Endothelial cell of umbilical vein (primary cell): ENCODE measurements around the gene GATAD1. TPM values are rescaled to one million over a fixed set of nuclear protein-coding genes. Genes with fewer than 3 reads are reported as not detected.

Experiments used
- BruUV-seq: library from RNA; stranded (reverse); fragments of 400-500 nt; replicated peaks from 2 replicates; lab custom pipeline; 2021; lab: Mats Ljungman, UMichigan
- CTCF ChIA-PET: fragments of 300-600, 350-600 bp; sonication (Branson Sonifier 250); formaldehyde crosslinking; loops from one replicate; lab custom pipeline; 2021; ENCODE audit warnings: antibody characterized with exemption, inconsistent platforms; lab: Charles Lee
- POLR2A ChIA-PET: fragments of 300-600, 350-600 bp; sonication (Branson Sonifier 250); formaldehyde crosslinking; loops from one replicate; lab custom pipeline; 2021; ENCODE audit warnings: antibody characterized with exemption, inconsistent platforms; lab: Charles Lee
- DNase-seq: peaks from one replicate; pipeline ENCODE4 v3.0.0-alpha.2; 2011; ENCODE audit warnings: low read depth, low spot score
- FAIRE-seq: peaks from 2 replicates; lab custom pipeline; 2011; peaks lifted over from hg19 to GRCh38; lab: Jason Lieb, UNC
- H2AFZ ChIP-seq: 2 replicates; pipeline ENCODE4 v1.6.0; 2012; ENCODE audit warnings: low read depth, low read length, control low read depth, inconsistent platforms
- H3K27ac ChIP-seq: 2 replicates; pipeline ENCODE4 v1.5.1; 2011; ENCODE audit warnings: low read depth, mild to moderate bottlenecking, control low read depth, low read length, moderate library complexity; ENCODE audit not compliant: insufficient read depth
- H3K27me3 ChIP-seq, 2 experiments: 2 replicates each; pipeline versions ENCODE4 v1.6.0 to v1.6.1; 2011; ENCODE audit warnings: low read length in 2 of 2, mixed read lengths in 1 of 2; ENCODE audit not compliant: control insufficient read depth in 2 of 2, insufficient read depth in 2 of 2
- H3K36me3 ChIP-seq, 2 experiments: 2 replicates in 1 of 2; 3 replicates in 1 of 2; pipeline ENCODE4 v1.5.1; 2011; ENCODE audit warnings: low read length in 2 of 2, mild to moderate bottlenecking in 1 of 2, moderate library complexity in 1 of 2; ENCODE audit not compliant: control insufficient read depth in 2 of 2, insufficient read depth in 2 of 2; ENCODE audit errors: extremely low read depth in 1 of 2
- H3K4me1 ChIP-seq: 3 replicates; pipeline ENCODE4 v1.5.1; 2011; ENCODE audit warnings: mild to moderate bottlenecking, low read length; ENCODE audit not compliant: control insufficient read depth, insufficient read depth; ENCODE audit errors: extremely low read depth
- H3K4me2 ChIP-seq: 2 replicates; pipeline ENCODE4 v1.6.1; 2011; ENCODE audit warnings: low read length, control low read depth, mixed read lengths; ENCODE audit not compliant: insufficient read depth
- H3K4me3 ChIP-seq, 3 experiments: fragments of 200-600 bp in 1 of 3; sonication (generic), shearing (Covaris generic) in 1 of 3; replicated peaks in 1 of 3; 2 replicates each; pipeline ENCODE4 v1.5.1; 2011 to 2016; ENCODE audit warnings: control low read depth in 3 of 3, low read length in 3 of 3, mild to moderate bottlenecking in 2 of 3, inconsistent platforms in 1 of 3, low read depth in 1 of 3, moderate library complexity in 1 of 3; ENCODE audit not compliant: insufficient read depth in 1 of 3
- H3K79me2 ChIP-seq: 2 replicates; pipeline ENCODE4 v1.6.0; 2012; ENCODE audit warnings: low read length, inconsistent platforms; ENCODE audit not compliant: control insufficient read depth, insufficient read depth
- H3K9ac ChIP-seq: replicated peaks from 2 replicates; pipeline ENCODE3; 2011; ENCODE audit warnings: low read length, control low read depth; ENCODE audit not compliant: insufficient read depth; ENCODE audit errors: extremely low read depth
- H3K9me1 ChIP-seq: replicated peaks from 3 replicates; pipeline ENCODE4 v1.6.0; 2011; ENCODE audit warnings: mild to moderate bottlenecking, low read length; ENCODE audit not compliant: control insufficient read depth, insufficient read depth; ENCODE audit errors: extremely low read depth
- H3K9me3 ChIP-seq: replicated peaks from 2 replicates; pipeline ENCODE4 v1.5.1; 2012; ENCODE audit warnings: low read length, inconsistent platforms; ENCODE audit not compliant: control insufficient read depth, insufficient read depth
- H4K20me1 ChIP-seq: replicated peaks from 2 replicates; pipeline ENCODE3; 2011; ENCODE audit warnings: mild to moderate bottlenecking, low read length; ENCODE audit not compliant: control insufficient read depth, insufficient read depth; ENCODE audit errors: extremely low read depth
- CTCF ChIP-seq, 2 donors: IDR thresholded peaks; 1 replicate in 1 of 2; 2 replicates in 1 of 2; pipeline ENCODE4 v1.5.1; 2011; ENCODE audit warnings: low read length in 2 of 2, mild to moderate bottlenecking in 2 of 2, moderate library complexity in 2 of 2, control low read depth in 1 of 2, inconsistent platforms in 1 of 2, low read depth in 1 of 2; ENCODE audit not compliant: insufficient read depth in 1 of 2; ENCODE audit errors: extremely low read depth in 1 of 2
- EZH2 ChIP-seq: IDR thresholded peaks from 2 replicates; pipeline ENCODE4 v1.6.1; 2012; ENCODE audit warnings: borderline replicate concordance, low read depth, mild to moderate bottlenecking, moderate library complexity, low read length, inconsistent platforms; ENCODE audit not compliant: severe bottlenecking
- FOS ChIP-seq: IDR thresholded peaks from 2 replicates; pipeline ENCODE4 v1.6.1; 2011; ENCODE audit warnings: mild to moderate bottlenecking, low read length, moderate library complexity, borderline replicate concordance; ENCODE audit not compliant: insufficient read depth
- GATA2 ChIP-seq: IDR thresholded peaks from 2 replicates; pipeline ENCODE4 v1.7.0; 2011; ENCODE audit warnings: low read depth, mild to moderate bottlenecking, moderate library complexity, mixed read lengths, low read length; ENCODE audit not compliant: insufficient read length, insufficient read depth
- JUN ChIP-seq: IDR thresholded peaks from 2 replicates; pipeline ENCODE4 v1.6.1; 2011; ENCODE audit warnings: borderline replicate concordance, low read depth; ENCODE audit not compliant: insufficient read length, insufficient read depth
- MYC ChIP-seq: IDR thresholded peaks from one replicate; pipeline ENCODE4 v1.6.1; 2011; ENCODE audit warnings: mild to moderate bottlenecking, low read depth, low read length
- POLR2A ChIP-seq: IDR thresholded peaks from 2 replicates; pipeline ENCODE4 v1.6.1; 2012; ENCODE audit warnings: low read depth, mild to moderate bottlenecking, control low read depth, low read length
- POLR2AphosphoS5 ChIP-seq: IDR thresholded peaks from 2 replicates; pipeline ENCODE4 v1.6.1; 2012; ENCODE audit warnings: low read depth, mild to moderate bottlenecking, control low read depth, low read length, moderate library complexity; ENCODE audit not compliant: insufficient read depth
- dilution Hi-C: fragments of 300-500 bp; cut with MboI; formaldehyde crosslinking; loops from one replicate; pipeline ENCODE4 v1.15.0; 2019; ENCODE audit warnings: low sequenced_read_pairs; ENCODE audit not compliant: extremely low pct_ligation_motif_present
- intact Hi-C: fragments of 100-400 bp; cut with micrococcal nuclease; formaldehyde crosslinking; loops from one replicate; pipeline ENCODE4 v1.10.0; 2022
- polyA plus RNA-seq, 4 experiments: library from polyadenylated mRNA; depleted of rRNA in 3 of 4; stranded (reverse) in 3 of 4; unstranded in 1 of 4; fragments of >200 nt; gene quantifications; 2 replicates each; pipeline versions ENCODE4 v1.2.1 to v1.2.3, GENCODE V29; 2011 to 2012; ENCODE audit warnings: missing spikeins in 1 of 4
- total RNA-seq: library from RNA; stranded (reverse); gene quantifications from 2 replicates; pipeline ENCODE4 v1.2.3, GENCODE V29; 2021
- TF ChIP-seq, protein P1 (sequence below): IDR thresholded peaks from 2 replicates; pipeline ENCODE4 v1.6.1; 2011; ENCODE audit not compliant: insufficient read depth, insufficient read length

Gene GATAD1
- total and polyA plus RNA-seq, 2 donors (not counting 3 experiments of a cell fraction or from before 2014, with no cell fraction given) = 13.7 to 28.9 TPM

DNA sequence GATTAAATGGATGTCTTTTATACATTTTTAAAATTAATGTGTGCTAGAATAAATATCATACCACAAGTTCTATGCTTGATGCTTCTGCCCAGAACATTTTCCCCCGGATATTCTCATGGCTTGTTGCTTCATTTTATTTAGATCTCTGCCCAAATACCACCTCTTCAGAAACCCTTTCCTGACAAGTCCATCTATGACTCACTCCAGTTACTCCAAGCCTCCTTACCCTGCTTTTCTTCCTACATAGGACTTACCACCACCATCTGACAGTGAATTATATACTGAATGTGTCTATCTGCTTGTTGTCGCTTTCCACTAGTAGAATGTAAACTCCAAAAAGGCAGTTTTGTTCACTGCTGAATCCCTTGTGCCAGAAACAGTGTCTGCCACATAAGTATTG is 49.6 kb downstream of the GATAD1 start:
- H2AFZ ChIP-seq = no peak overlapping the region
- no peak overlapping the region for H3K27ac ChIP-seq
- intact Hi-C loops = no loop called here
- H3K4me2 ChIP-seq = no peak overlapping the region
- DNase-seq (no peak), FAIRE-seq (no peak)
- H3K4me1 ChIP-seq = no peaks in the 10 kb centered on the region
- no peaks in the 10 kb centered on the region for H3K27me3 ChIP-seq
- ChIA-PET POLR2A (no interaction called here), CTCF (no interaction called here)
- no peaks in the 10 kb centered on the region for H3K9me1 ChIP-seq
- H3K36me3 ChIP-seq = peaks cover 2 to 8% of the 10 kb centered on the region in 2 experiments
- no peaks in the 10 kb centered on the region for H4K20me1 ChIP-seq
- no peaks in the 10 kb centered on the region for H3K79me2 ChIP-seq
- BruUV-seq = no TSS peak
- no peak overlapping the region for H3K4me3 ChIP-seq
- H3K9ac ChIP-seq = no peak overlapping the region
- H3K9me3 ChIP-seq = no peaks in the 10 kb centered on the region
- TF ChIP-seq CTCF (IDR thresholded peaks at IDR 0.05; ENCODE audit: extremely low read depth in 1 of 2, insufficient read depth in 1 of 2, low read depth in 1 of 2, low read length in 2 of 2) (no peak), POLR2AphosphoS5 (no peak), MYC (no peak), GATA2 (no peak), POLR2A (no peak), EZH2 (no peak), FOS (no peak), JUN (no peak)
- TF ChIP-seq, protein P1, sequence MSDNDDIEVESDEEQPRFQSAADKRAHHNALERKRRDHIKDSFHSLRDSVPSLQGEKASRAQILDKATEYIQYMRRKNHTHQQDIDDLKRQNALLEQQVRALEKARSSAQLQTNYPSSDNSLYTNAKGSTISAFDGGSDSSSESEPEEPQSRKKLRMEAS = no peak
- dilution Hi-C loops = no loop called here
